Mesenteric fat pad (tissue), 1 donor: Measurements from ENCODE around the gene ZBED4. TPM values are rescaled to one million over a fixed set of nuclear protein-coding genes. Genes with fewer than 3 reads are reported as not detected.
A peak's percentile ranks its signal among the peaks of the same experiment; 100 is the strongest.
"Not testable (repeated sequence)": the region's sequence is repeated elsewhere in the genome, so short reads cannot be mapped to it uniquely, and the experiment has no call there.

Source experiments
- DNase-seq: peaks from one replicate; pipeline ENCODE4 v3.0.0-alpha.2; 2020; ENCODE audit warnings: low spot score
- long read RNA-seq: library from polyadenylated mRNA; unstranded; transcript quantifications from one replicate; pipeline ENCODE4 v2.0.0, GENCODE V29; 2020
- total RNA-seq: library from RNA; stranded (reverse); fragmentation: NEBNext Ultra II Directional; extraction: Animal tissue kit (Norgen Biotek cat#: 25700); gene quantifications from one replicate; pipeline ENCODE4 v1.2.1, GENCODE V29; 2021
- donor health status: DM: yes; HTN: yes; CAD: no.

ZBED4 gene, protein sequence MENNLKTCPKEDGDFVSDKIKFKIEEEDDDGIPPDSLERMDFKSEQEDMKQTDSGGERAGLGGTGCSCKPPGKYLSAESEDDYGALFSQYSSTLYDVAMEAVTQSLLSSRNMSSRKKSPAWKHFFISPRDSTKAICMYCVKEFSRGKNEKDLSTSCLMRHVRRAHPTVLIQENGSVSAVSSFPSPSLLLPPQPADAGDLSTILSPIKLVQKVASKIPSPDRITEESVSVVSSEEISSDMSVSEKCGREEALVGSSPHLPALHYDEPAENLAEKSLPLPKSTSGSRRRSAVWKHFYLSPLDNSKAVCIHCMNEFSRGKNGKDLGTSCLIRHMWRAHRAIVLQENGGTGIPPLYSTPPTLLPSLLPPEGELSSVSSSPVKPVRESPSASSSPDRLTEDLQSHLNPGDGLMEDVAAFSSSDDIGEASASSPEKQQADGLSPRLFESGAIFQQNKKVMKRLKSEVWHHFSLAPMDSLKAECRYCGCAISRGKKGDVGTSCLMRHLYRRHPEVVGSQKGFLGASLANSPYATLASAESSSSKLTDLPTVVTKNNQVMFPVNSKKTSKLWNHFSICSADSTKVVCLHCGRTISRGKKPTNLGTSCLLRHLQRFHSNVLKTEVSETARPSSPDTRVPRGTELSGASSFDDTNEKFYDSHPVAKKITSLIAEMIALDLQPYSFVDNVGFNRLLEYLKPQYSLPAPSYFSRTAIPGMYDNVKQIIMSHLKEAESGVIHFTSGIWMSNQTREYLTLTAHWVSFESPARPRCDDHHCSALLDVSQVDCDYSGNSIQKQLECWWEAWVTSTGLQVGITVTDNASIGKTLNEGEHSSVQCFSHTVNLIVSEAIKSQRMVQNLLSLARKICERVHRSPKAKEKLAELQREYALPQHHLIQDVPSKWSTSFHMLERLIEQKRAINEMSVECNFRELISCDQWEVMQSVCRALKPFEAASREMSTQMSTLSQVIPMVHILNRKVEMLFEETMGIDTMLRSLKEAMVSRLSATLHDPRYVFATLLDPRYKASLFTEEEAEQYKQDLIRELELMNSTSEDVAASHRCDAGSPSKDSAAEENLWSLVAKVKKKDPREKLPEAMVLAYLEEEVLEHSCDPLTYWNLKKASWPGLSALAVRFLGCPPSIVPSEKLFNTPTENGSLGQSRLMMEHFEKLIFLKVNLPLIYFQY
- 10.4 TPM for total RNA-seq
- long read RNA-seq, partial matches to known transcripts: 0 of 18 reads
- long read RNA-seq, other reads (novel, unspliced or antisense): 18 of 18 reads

DNA sequence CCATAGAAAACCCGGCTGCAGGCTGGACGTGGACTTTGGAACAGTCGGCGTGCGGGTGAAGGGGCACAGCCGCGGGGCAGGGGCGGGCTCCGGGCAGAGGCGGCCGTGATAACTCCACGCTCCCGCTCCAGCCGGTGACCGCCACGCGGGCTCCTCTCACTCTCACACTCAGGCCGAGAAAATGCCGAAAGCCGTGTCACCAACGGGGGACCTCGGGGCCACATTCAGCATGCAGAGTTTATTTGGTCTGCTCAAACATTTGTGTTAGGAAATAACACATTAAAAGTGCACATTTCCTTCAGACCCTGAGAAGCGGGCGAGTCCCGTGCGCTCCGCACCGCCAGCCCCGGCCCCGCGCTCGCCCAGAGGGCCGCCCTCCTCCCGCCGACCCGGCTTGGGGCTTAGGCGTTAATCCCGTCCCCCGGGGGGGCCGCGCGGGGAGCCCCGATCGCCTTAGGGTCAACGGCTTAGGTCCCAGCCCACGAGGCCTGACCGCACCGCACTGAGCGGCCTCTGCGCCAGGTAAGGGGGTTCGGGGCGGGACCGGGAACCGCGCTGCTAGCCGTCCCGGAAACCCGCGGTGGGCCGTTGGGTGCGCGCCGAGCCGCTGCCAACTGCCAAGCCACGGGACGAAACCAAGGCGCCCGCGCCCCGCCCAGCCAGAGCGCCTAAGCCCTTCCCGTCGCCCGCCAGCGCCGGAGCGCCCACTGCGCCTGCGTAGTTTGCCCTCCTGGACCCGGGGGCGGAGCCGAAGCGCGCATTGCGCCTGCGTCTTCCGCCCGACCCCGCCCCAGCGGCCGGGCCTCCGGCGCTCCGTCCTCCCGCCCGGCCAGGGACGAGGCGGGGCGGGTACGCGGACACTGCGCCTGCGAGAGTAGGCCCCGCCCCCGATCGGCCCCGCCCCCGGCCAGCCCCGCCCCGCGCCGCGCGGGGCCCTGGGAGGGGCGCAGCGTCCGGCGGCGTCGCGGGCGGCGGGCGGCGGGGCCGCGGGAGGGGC is at the start of gene ZBED4:
Gene ZBED4 (plus strand): TSS at position 947 of the 997 bp plus-strand sequence. CDS start 29,819 bp downstream, outside the sequence.
- DNase-seq: peak; percentile 100

DNA sequence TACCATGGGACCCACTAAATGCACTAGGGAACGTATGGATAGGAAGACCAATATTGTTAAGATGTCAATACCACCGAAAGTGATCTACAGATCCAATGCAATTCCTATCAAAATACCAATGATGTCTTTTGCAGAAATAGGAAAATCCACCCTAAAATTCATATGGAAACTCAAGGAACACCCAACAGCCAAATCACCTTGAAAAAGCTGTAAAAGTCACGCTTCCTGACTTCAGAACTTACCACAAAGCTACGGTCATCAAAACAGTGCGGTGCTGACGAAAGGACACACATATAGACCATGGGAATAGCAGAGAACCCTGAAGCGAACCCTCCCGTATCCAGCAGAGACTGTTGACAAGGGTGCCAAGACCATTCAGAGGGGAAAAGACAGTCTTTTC is 46.5 kb upstream of the ZBED4 start:
- no peak for DNase-seq

DNA sequence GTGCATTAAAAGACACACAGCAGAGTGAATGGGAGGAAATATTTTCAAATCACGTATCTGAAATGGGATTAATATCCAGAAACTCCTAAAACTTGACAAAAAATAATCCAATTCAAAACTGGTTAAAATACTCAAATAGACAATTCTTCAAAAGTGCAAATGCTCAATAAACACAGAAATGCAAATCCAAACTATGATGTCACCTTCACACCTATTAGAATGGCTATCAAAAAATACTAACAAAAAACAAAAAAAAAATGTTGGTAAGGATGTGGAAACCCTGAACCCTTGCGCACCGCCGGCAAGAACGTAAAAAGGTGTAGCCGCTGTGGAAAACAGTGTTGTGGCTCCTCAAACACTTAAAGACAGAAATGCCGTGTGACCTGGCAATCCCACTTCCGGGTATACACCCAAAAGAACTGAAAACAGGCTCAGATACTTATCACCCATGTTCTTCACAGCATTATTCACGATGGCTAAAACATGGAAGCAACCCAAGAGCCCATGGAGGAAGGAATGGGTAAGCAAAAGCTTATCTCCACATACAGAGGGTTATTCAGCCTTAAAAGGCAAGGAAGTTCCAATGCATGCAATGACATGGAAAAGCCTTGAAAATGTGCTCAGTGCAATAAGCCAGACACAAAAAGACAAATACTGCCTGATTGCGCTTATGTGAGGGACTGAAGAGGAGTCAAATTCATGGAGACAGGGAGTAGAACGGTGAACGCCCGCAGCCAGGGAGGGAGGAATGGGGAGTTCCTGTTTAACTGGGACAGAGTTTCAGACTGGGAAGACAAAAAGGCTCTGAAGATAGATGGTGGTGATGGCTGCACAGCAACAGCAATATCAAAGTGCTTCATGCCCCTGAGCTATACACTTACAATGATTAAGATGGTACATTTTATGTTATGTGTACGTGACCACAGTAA is 45.6 kb upstream of the ZBED4 start:
- DNase-seq: no peak

DNA sequence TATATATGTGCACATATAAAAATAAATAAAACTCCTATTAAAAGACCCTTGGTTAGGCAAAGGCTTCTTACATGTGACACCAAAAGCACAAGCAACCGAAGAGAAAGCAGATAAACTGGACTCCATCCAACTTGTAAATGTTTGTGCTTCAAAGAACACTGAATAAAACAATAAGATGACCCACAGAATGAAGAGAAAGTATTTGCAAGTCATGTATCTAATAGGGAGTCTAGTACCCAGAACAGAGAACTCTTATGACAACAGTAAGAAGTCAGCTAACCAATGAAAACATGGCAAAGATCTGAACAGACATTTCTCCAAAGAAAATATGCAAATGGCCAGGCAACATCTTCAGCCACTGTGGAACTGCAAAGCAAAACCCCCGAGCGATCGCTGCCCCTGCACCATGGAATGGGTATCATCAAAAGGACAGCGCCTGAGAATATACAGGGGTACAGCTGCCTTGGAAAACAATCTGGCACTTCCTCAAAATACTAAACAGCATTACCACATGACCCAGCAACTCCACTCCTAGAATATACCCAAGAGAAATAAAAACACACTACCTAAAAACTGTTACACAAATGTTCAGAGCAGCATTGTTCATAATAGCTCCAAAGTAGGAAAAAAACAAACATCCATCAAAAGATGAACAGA is 43.2 kb upstream of the ZBED4 start:
- DNase-seq: no peak

DNA sequence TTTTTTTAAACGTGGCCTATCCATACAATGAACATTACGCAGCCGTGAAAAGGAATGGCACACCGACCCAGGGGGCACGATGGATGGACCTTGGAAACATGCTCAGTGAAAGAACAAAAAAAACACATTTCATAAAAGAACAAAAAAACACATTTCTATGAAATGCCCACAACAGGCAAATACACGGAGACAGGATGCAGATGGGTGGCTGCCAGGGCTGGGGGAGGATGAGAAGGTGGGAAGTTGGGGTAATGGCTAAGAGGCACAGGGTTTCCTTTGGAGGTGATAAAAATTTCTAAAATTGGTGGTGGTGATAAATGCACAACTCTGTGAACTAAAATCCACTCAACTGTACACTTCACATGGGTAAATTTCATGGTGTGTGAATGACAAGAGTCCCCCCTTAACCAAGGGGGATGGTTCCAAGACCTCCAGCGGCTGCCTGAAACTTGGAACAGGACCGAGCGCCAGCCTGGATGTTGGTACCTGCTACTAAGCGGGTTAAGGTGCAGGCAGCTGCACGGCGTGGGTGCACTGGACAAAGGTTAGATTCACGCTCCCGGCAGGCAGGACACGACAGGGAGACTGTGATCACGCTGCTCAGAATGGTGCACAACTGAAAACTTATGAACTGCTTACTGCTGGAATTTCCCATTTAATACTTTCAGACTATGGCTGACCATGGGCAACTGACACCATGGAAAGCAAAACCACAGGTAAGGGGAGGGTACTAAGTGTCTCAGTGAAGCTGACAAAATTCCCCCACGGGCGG is 42.4 kb upstream of the ZBED4 start:
- no peak for DNase-seq

DNA sequence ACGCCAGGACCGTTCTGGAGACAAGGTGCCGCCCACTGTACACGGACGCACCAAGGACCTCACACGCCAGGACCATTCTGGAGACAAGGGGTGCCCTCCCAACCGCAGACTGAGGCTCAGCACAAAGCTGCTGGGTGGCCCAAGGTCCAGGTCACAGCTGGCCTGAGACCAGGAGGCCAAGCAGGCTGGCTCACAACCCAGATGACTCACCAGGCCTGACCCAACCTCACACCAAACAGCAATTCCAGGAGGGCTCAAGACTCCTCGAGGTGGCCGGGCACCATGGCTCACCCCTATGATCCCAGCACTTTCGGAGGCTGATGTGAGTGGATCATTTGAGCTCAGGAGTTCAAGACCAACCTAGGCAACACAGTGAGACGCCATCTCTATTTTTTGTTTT is 40.8 kb upstream of the ZBED4 start:
- no peak for DNase-seq

DNA sequence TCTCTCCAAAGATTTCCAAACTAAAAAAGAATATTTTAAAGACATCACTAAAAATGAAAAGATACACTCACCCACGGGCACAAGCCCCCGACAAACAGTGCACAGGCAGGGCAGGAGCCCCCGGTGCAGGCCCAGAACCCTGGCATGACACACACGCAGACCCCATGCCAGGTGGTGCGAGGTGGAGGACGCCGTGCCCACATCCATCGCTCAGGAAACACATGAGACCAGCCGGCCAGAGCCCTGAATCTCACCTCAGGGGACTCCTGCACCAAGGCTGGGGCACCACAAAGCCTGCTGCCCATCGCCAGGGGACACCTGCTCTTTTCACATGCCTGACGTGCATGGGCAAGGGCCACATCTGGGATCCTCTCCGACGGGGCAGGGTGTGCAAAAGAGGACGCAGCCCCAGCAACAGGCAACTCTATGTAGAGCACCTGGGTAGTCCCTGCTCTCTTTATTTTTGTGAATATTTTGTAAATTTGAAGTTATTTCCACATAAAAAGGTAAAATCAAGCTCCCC is 39.4 kb upstream of the ZBED4 start:
- DNase-seq: no peak

DNA sequence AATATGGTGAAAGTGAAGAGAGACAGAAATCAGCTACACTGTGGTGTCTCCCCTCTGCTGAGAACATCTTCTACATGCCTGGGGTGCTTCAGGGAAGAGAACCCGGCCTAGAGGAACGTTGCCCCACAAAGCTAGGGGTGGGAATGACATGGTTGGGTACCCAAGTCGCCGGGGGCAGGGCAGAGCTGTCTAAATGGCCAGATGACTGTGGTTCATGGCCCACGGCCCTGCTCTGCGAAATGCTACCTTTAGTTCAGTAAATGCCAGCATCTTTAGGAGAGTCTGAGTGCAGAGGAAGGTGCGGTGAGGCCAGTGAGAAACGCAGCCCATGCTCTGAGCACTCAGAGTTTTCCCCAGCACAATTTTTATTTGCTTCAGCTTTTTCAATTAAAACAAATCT is 38.8 kb upstream of the ZBED4 start:
- DNase-seq: no peak

DNA sequence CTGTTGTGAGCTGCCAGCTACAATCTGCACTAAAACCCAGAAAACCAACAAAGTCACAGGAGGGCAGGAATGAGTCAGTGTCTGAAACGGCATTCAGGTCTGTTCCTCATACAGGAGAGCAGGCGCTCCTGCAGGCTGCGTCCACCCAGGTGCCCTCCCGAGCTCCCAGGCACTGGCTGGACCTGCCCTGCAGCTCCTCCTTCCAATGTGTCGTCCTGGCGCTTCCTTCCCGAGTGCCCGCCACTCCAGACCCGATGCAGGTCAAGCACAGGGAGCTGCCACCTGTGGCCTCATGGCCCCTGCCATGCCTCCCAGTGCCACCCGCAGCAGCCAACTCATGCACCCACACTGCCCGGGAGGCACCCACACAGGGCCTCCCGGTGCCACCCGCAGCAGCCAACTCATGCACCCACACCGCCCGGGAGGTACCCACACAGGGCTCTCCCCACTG is 38.0 kb upstream of the ZBED4 start:
- DNase-seq: no peak

DNA sequence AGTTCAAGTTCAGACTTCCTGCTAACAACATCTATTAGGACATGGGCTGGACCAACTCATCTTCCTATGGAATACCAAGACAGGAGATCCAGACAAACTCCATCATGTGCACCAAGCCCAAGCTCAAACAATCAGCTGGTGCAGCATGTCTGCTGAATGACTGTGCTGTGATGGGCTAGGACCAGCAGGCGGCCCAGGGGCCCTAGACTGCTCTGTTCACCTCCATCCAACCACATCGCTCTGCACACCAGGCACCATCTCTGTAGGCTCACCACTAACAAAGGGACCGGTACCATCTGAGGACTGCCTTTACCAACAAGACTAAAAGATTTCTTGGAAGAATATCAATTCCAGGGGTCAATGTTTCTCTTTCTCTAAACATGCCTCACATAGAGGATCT is 36.3 kb upstream of the ZBED4 start:
- DNase-seq: no peak

DNA sequence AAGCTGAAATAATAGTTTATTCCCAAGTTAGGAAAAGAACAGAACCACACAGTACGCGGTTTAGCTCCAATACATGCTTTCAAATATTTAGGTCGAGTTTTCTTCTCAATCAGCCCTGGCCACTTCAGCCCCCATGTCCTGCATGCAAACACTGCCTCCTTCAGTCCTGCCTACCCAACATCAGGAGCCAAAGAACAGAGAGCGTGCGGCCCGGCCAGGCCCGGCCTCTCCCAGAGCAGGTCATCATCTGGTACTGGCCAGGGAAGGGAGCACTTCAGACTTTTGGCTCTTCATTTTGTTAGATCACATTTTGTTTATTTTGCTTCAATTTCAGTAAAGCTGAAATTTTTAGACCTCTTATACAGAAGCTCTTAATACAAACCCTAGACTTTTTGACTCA is 32.7 kb upstream of the ZBED4 start:
- DNase-seq: no peak

DNA sequence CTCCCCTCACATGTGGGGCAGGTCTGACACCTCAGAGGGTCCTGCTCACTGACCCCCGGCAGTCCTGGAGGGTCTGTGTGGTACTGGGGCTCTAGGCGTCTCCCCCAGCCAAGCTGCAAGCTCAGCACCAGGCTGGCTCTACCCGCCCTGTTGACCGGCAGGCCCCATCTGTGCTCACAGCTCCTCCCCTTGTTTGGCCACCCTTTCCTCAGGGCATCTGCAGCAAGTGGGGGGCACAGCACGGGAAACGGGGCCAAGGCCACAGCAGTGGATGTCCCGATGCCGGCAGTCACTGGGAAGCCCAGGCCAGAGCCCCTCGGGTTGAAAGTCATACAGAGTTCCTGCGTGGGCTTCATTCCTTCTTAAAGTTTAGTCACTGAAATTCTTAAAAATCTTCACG is 31.9 kb upstream of the ZBED4 start:
- DNase-seq: not testable (repeated sequence)

DNA sequence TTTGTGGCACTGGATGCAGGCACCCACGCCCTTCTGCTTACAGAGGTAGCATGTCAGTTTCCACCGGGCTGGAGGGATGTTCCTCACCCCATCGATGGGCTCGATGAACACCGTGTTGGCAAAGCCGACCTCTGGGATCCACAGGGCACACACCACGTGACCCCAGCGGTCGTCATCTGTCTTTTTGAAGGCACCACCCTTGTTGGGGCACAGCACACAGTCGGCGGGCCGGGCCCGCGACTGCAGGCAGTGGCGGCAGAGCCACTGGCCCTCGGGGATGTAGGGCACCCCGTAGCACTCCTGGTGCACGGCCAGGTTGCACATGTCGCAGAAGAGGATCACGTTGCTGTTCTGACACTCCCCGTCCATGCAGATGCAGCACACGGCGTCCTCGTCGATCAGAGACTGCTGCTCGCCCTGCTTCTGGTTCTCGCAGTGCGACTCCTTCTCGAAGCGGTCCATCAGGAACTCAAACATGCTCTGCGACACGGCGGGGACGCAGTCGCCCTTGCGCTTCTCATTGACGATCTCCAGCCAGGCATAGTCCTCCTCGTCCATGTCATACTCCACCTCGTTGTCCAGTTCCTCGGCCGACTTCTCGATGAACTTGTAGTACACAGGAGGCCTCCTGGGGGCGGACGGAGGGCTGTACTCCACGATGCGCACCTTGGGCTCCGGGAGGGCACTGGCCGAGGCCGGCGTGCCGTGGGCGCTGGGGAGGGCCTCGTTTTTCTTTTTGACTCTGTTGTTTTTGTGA is 30.2 kb upstream of the ZBED4 start:
- DNase-seq: no peak

DNA sequence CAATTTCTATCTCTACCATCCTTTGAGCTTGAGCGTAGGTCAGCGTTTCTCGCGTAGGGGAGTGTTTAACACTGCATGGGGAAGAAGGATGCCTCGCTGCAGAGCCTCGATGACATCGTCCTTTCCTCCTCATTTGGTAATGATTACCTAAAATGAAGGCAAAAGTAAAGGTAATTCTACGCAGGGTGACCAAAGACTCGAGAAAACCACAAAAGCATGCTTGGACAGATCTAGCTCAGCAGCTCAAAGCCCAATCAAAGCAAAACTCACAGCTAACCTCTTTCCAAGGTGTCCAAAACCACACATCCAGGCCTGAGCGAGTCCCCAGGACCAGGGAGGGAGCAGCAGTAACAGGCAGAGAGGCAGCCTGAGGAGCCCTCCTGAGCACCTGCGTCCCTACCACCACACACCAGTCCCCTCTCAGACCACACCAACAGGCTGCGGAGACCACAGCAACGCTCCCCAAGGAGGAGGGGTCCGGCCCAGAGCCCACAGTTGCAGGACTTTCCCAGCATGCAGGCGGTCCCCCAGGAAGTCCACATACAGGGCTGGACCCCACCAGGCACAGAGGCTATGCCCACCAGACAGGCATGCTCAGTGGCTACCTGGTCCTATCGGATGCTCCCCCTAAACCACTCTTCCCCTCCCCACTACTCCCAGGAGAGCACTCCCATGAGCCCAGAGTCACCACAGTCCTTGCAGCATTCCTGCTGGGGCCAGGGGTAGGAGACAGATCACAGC is 29.3 kb upstream of the ZBED4 start:
- DNase-seq: no peak

DNA sequence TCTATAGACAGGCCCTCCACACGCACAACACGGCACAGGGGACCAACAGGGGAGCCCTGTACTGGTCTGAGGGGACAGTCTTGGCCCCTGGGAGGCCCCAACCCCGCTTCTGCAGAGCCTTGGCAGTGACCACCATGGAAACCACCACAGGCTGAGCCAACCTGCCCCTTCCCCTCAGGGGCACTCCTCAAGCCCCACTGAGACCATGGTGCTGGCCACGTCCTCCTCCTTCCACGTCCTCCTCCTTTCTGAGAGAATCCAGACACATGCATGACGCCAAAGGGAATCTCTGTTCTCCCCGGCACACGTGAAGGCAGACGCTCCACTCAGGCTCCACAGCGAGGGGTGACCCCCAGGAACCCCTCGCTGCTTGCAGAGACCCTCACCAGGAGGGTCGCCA is 28.7 kb upstream of the ZBED4 start:
- DNase-seq: no peak

DNA sequence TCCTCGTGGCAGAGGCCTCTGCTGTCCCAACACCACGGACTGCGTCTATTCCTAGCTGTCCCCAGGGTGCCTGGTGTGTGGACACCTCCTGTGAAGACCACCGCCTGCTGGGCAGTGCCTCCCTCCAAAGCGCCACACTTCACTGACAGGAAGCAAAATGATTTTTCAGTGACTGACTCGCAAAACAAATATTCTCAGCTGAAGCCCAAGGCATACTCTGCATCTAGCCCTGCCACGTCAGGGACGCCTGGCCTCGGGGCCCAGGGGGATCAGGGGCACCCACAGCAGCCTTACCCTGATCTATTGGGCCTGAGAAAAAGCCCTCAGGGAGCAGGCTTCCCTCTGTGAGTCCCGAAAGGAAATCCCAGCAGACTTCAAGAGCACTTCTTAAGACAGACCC is 28.2 kb upstream of the ZBED4 start:
- no peak for DNase-seq
